Measurements from ENCODE around the gene CRISPLD2. TPM values are rescaled to one million over a fixed set of nuclear protein-coding genes. Genes with fewer than 3 reads are reported as not detected.

CRISPLD2 gene
- total and polyA plus RNA-seq, 4 donors, result 3.4 to 15.8 (median 8.2) TPM

- Histone ChIP-seq H3K4me3 (ENCODE audit: low read depth, low read length) (no peak overlapping the region), H3K27me3 (ENCODE audit: control insufficient read depth, insufficient read depth, low read length) (peaks cover 2% of the 10 kb centered on the region), H3K27ac (ENCODE audit: low read depth, low read length) (no peak overlapping the region), H3K9me3 (ENCODE audit: control insufficient read depth, insufficient read depth, low read length) (no peaks in the 10 kb centered on the region), H3K4me1 (ENCODE audit: control insufficient read depth, insufficient read depth, low read length) (peaks cover 24% of the 10 kb centered on the region), H3K36me3 (ENCODE audit: control insufficient read depth, insufficient read depth, low read length) (peaks cover 4% of the 10 kb centered on the region)
- no peak for DNase-seq (ENCODE audit: low read depth in 4 of 6, low spot score in 6 of 6)
- WGBS (ENCODE audit: insufficient coverage), result 87% methylated on average over 33 of the region's 34 CpGs
Measured at GRCh38 chr16:84833542-84834402, 14.0 kb downstream of the CRISPLD2 start.

- Histone ChIP-seq H3K4me3 (ENCODE audit: low read depth, low read length) (no peak overlapping the region), H3K4me1 (ENCODE audit: control insufficient read depth, insufficient read depth, low read length) (peaks cover 17% of the 10 kb centered on the region), H3K36me3 (ENCODE audit: control insufficient read depth, insufficient read depth, low read length) (peaks cover 4% of the 10 kb centered on the region), H3K27ac (ENCODE audit: low read depth, low read length) (no peak overlapping the region), H3K9me3 (ENCODE audit: control insufficient read depth, insufficient read depth, low read length) (no peaks in the 10 kb centered on the region), H3K27me3 (ENCODE audit: control insufficient read depth, insufficient read depth, low read length) (peaks cover 2% of the 10 kb centered on the region)
- WGBS (ENCODE audit: insufficient coverage), result 89% methylated on average over 4 of the region's 6 CpGs
- DNase-seq (ENCODE audit: low read depth in 4 of 6, low spot score in 6 of 6), result no peak
Measured at GRCh38 chr16:84834403-84834772, 14.6 kb downstream of the CRISPLD2 start.

- WGBS (ENCODE audit: insufficient coverage), result 28% methylated on average over 11 of the region's 16 CpGs
- Histone ChIP-seq H3K4me1 (ENCODE audit: control insufficient read depth, insufficient read depth, low read length) (peaks cover 14% of the 10 kb centered on the region), H3K27me3 (ENCODE audit: control insufficient read depth, insufficient read depth, low read length) (peaks cover 6% of the 10 kb centered on the region), H3K9me3 (ENCODE audit: control insufficient read depth, insufficient read depth, low read length) (no peaks in the 10 kb centered on the region), H3K36me3 (ENCODE audit: control insufficient read depth, insufficient read depth, low read length) (peaks cover 4% of the 10 kb centered on the region), H3K4me3 (ENCODE audit: low read depth, low read length) (no peak overlapping the region), H3K27ac (ENCODE audit: low read depth, low read length) (peak overlapping the region; percentile 2)
- DNase-seq (ENCODE audit: low read depth in 4 of 6, low spot score in 6 of 6), result peak in 1 of 6 donors; percentile 73
Measured at GRCh38 chr16:84836234-84836647, 16.5 kb downstream of the CRISPLD2 start.

- no peak overlapping the region for H3K4me3 ChIP-seq (ENCODE audit: low read depth, low read length)
- WGBS (ENCODE audit: insufficient coverage), result 93% methylated on average over 11 of the region's 12 CpGs
- no peak overlapping the region for H3K27ac ChIP-seq (ENCODE audit: low read depth, low read length)
- H3K27me3 ChIP-seq (ENCODE audit: control insufficient read depth, insufficient read depth, low read length), result peaks cover 9% of the 10 kb centered on the region
- no peak for DNase-seq (ENCODE audit: low read depth in 4 of 6, low spot score in 6 of 6)
- H3K36me3 ChIP-seq (ENCODE audit: control insufficient read depth, insufficient read depth, low read length), result peaks cover 4% of the 10 kb centered on the region
- H3K9me3 ChIP-seq (ENCODE audit: control insufficient read depth, insufficient read depth, low read length), result no peaks in the 10 kb centered on the region
- H3K4me1 ChIP-seq (ENCODE audit: control insufficient read depth, insufficient read depth, low read length), result peaks cover 14% of the 10 kb centered on the region
Measured at GRCh38 chr16:84836967-84837366, 17.2 kb downstream of the CRISPLD2 start.

- no peak overlapping the region for H3K27ac ChIP-seq (ENCODE audit: low read depth, low read length)
- no peak overlapping the region for H3K4me3 ChIP-seq (ENCODE audit: low read depth, low read length)
- H3K9me3 ChIP-seq (ENCODE audit: control insufficient read depth, insufficient read depth, low read length), result no peaks in the 10 kb centered on the region
- H3K27me3 ChIP-seq (ENCODE audit: control insufficient read depth, insufficient read depth, low read length), result peaks cover 9% of the 10 kb centered on the region
- 86% methylated on average over 17 of the region's 19 CpGs for WGBS (ENCODE audit: insufficient coverage)
- H3K4me1 ChIP-seq (ENCODE audit: control insufficient read depth, insufficient read depth, low read length), result peaks cover 16% of the 10 kb centered on the region
- no peak for DNase-seq (ENCODE audit: low read depth in 4 of 6, low spot score in 6 of 6)
- H3K36me3 ChIP-seq (ENCODE audit: control insufficient read depth, insufficient read depth, low read length), result peaks cover 4% of the 10 kb centered on the region
Measured at GRCh38 chr16:84838383-84838948, 18.7 kb downstream of the CRISPLD2 start.

GRCh38 chr16:84839054-84839453 is 19.3 kb downstream of the CRISPLD2 start:
- no peak for DNase-seq (ENCODE audit: low read depth in 4 of 6, low spot score in 6 of 6)
- peaks cover 9% of the 10 kb centered on the region for H3K27me3 ChIP-seq (ENCODE audit: control insufficient read depth, insufficient read depth, low read length)
- no peaks in the 10 kb centered on the region for H3K9me3 ChIP-seq (ENCODE audit: control insufficient read depth, insufficient read depth, low read length)
- no peak overlapping the region for H3K27ac ChIP-seq (ENCODE audit: low read depth, low read length)
- 66% methylated on average over 7 of the region's 7 CpGs for WGBS (ENCODE audit: insufficient coverage)
- no peak overlapping the region for H3K4me3 ChIP-seq (ENCODE audit: low read depth, low read length)
- H3K4me1 ChIP-seq (ENCODE audit: control insufficient read depth, insufficient read depth, low read length), result peaks cover 21% of the 10 kb centered on the region
- peaks cover 4% of the 10 kb centered on the region for H3K36me3 ChIP-seq (ENCODE audit: control insufficient read depth, insufficient read depth, low read length)

GRCh38 chr16:84839956-84840355 is 20.2 kb downstream of the CRISPLD2 start:
- H3K4me1 ChIP-seq (ENCODE audit: control insufficient read depth, insufficient read depth, low read length), result peaks cover 29% of the 10 kb centered on the region
- 58% methylated on average over 6 of the region's 7 CpGs for WGBS (ENCODE audit: insufficient coverage)
- no peak overlapping the region for H3K27ac ChIP-seq (ENCODE audit: low read depth, low read length)
- H3K27me3 ChIP-seq (ENCODE audit: control insufficient read depth, insufficient read depth, low read length), result peaks cover 9% of the 10 kb centered on the region
- peaks cover 4% of the 10 kb centered on the region for H3K36me3 ChIP-seq (ENCODE audit: control insufficient read depth, insufficient read depth, low read length)
- H3K4me3 ChIP-seq (ENCODE audit: low read depth, low read length), result no peak overlapping the region
- no peak for DNase-seq (ENCODE audit: low read depth in 4 of 6, low spot score in 6 of 6)
- H3K9me3 ChIP-seq (ENCODE audit: control insufficient read depth, insufficient read depth, low read length), result no peaks in the 10 kb centered on the region

GRCh38 chr16:84840687-84841627 is 21.2 kb downstream of the CRISPLD2 start:
- Histone ChIP-seq H3K4me1 (ENCODE audit: control insufficient read depth, insufficient read depth, low read length) (peaks cover 29% of the 10 kb centered on the region), H3K27me3 (ENCODE audit: control insufficient read depth, insufficient read depth, low read length) (peaks cover 9% of the 10 kb centered on the region), H3K36me3 (ENCODE audit: control insufficient read depth, insufficient read depth, low read length) (peaks cover 4% of the 10 kb centered on the region), H3K27ac (ENCODE audit: low read depth, low read length) (no peak overlapping the region), H3K9me3 (ENCODE audit: control insufficient read depth, insufficient read depth, low read length) (no peaks in the 10 kb centered on the region), H3K4me3 (ENCODE audit: low read depth, low read length) (no peak overlapping the region)
- 89% methylated on average over 16 of the region's 22 CpGs for WGBS (ENCODE audit: insufficient coverage)
- DNase-seq (ENCODE audit: low read depth in 4 of 6, low spot score in 6 of 6), result no peak

GRCh38 chr16:84841787-84842300 is 22.1 kb downstream of the CRISPLD2 start:
- Histone ChIP-seq H3K4me3 (ENCODE audit: low read depth, low read length) (no peak overlapping the region), H3K27ac (ENCODE audit: low read depth, low read length) (no peak overlapping the region), H3K36me3 (ENCODE audit: control insufficient read depth, insufficient read depth, low read length) (peaks cover 4% of the 10 kb centered on the region), H3K9me3 (ENCODE audit: control insufficient read depth, insufficient read depth, low read length) (no peaks in the 10 kb centered on the region), H3K4me1 (ENCODE audit: control insufficient read depth, insufficient read depth, low read length) (peaks cover 22% of the 10 kb centered on the region), H3K27me3 (ENCODE audit: control insufficient read depth, insufficient read depth, low read length) (peaks cover 7% of the 10 kb centered on the region)
- WGBS (ENCODE audit: insufficient coverage), result 56% methylated on average over 17 of the region's 18 CpGs
- no peak for DNase-seq (ENCODE audit: low read depth in 4 of 6, low spot score in 6 of 6)
